SK-N-SH (cell line): ENCODE measurements around the gene FRMD5. TPM values are rescaled to one million over a fixed set of nuclear protein-coding genes. Genes with fewer than 3 reads are reported as not detected.

ENCODE experiments used
- CTCF ChIA-PET: fragments of 300-600, 350-600 bp; formaldehyde crosslinking; extraction: SDS; loops from one replicate; lab custom pipeline; 2021; lab: Yijun Ruan, JAX
- POLR2A ChIA-PET: fragments of 350-600 bp; sonication (Branson Sonifier 250); formaldehyde crosslinking; extraction: SDS; loops from one replicate; lab custom pipeline; 2020; ENCODE audit warnings: antibody characterized with exemption, inconsistent platforms; lab: Yijun Ruan, JAX
- DNase-seq: peaks from one replicate; pipeline ENCODE4 v3.0.0; 2012
- H2AFZ ChIP-seq: fragments of 200-600 bp; sonication (generic); 2 replicates; pipeline ENCODE4 v1.8.1; 2016; ENCODE audit warnings: antibody characterized with exemption, mild to moderate bottlenecking, low read depth
- H3F3A ChIP-seq: fragments of 200-600 bp; sonication (generic); replicated peaks from 2 replicates; pipeline ENCODE3; 2016; ENCODE audit warnings: antibody characterized with exemption, mild to moderate bottlenecking; ENCODE audit not compliant: insufficient read depth
- H3K27ac ChIP-seq, 2 experiments: fragments of 200-500 bp in 1 of 2; fragments of 200-600 bp in 1 of 2; sonication (Bioruptor generic) in 1 of 2; sonication (generic), shearing (Covaris generic) in 1 of 2; 2 replicates each; pipeline versions ENCODE4 v1.5.1 to v1.6.1; 2014 to 2016; ENCODE audit warnings: low read depth in 2 of 2, inconsistent platforms in 1 of 2, low read length in 1 of 2, mild to moderate bottlenecking in 1 of 2, mixed read lengths in 1 of 2
- H3K27me3 ChIP-seq: fragments of 200-600 bp; sonication (generic), shearing (Covaris generic); 2 replicates; pipeline ENCODE4 v1.6.1; 2016; ENCODE audit warnings: mixed run types; ENCODE audit not compliant: insufficient read depth
- H3K36me3 ChIP-seq, 2 experiments: fragments of 200-500 bp in 1 of 2; fragments of 200-600 bp in 1 of 2; sonication (Bioruptor generic) in 1 of 2; sonication (generic) in 1 of 2; replicated peaks in 1 of 2; 2 replicates each; pipeline versions ENCODE3 to v1.5.1; 2014 to 2016; ENCODE audit warnings: low read length in 1 of 2, mild to moderate bottlenecking in 1 of 2; ENCODE audit not compliant: insufficient read depth in 2 of 2, control insufficient read depth in 1 of 2
- H3K4me1 ChIP-seq, 2 experiments: fragments of 200-500 bp in 1 of 2; fragments of 200-600 bp in 1 of 2; sonication (Bioruptor generic) in 1 of 2; sonication (generic), shearing (Covaris generic) in 1 of 2; 2 replicates each; pipeline versions ENCODE4 v1.5.1 to v1.6.1; 2014 to 2016; ENCODE audit warnings: low read depth in 1 of 2, low read length in 1 of 2, mixed run types in 1 of 2; ENCODE audit not compliant: insufficient read depth in 2 of 2, control insufficient read depth in 1 of 2
- H3K4me2 ChIP-seq: fragments of 200-600 bp; sonication (generic), shearing (Covaris generic); 2 replicates; pipeline ENCODE4 v1.6.1; 2017; ENCODE audit warnings: mixed run types
- H3K4me3 ChIP-seq, 2 experiments: fragments of 200-500 bp in 1 of 2; fragments of 200-600 bp in 1 of 2; sonication (Bioruptor generic) in 1 of 2; sonication (generic), shearing (Covaris generic) in 1 of 2; 2 replicates each; pipeline versions ENCODE4 v1.5.1 to v1.8.1; 2014 to 2016; ENCODE audit warnings: low read depth in 2 of 2, inconsistent platforms in 1 of 2, low read length in 1 of 2, mild to moderate bottlenecking in 1 of 2, mixed read lengths in 1 of 2, moderate library complexity in 1 of 2
- H3K79me2 ChIP-seq: fragments of 200-600 bp; sonication (generic); 2 replicates; pipeline ENCODE4 v1.8.1; 2017; ENCODE audit warnings: mild to moderate bottlenecking; ENCODE audit not compliant: insufficient read depth
- H3K9ac ChIP-seq: fragments of 200-600 bp; sonication (generic); 2 replicates; pipeline ENCODE4 v1.6.1; 2017; ENCODE audit warnings: mixed run types
- H3K9me2 ChIP-seq: fragments of 200-600 bp; sonication (generic); 2 replicates; pipeline ENCODE4 v1.6.1; 2017; ENCODE audit warnings: mixed run types
- H3K9me3 ChIP-seq: fragments of 200-600 bp; sonication (generic); 2 replicates; pipeline ENCODE4 v1.6.1; 2017; ENCODE audit warnings: mixed run types, mild to moderate bottlenecking, moderate library complexity
- H4K20me1 ChIP-seq: fragments of 200-600 bp; sonication (generic); 2 replicates; pipeline ENCODE4 v1.6.1; 2017; ENCODE audit warnings: mild to moderate bottlenecking, mixed run types; ENCODE audit not compliant: insufficient read depth
- FOXJ3 ChIP-seq: sonication (generic); formaldehyde crosslinking; IDR thresholded peaks from 2 replicates; pipeline ENCODE4 v1.5.1; 2020; ENCODE audit warnings: mild to moderate bottlenecking, missing genetic modification reagents
- GATA2 ChIP-seq: sonication (generic); formaldehyde crosslinking; IDR thresholded peaks from 2 replicates; pipeline ENCODE4 v1.5.0; 2020; ENCODE audit warnings: mild to moderate bottlenecking, missing genetic modification reagents
- IRF3 ChIP-seq: fragments of 150-350 bp; IDR thresholded peaks from 2 replicates; pipeline ENCODE4 v1.6.1; 2016; ENCODE audit warnings: mild to moderate bottlenecking, low read depth, low read length
- JUND ChIP-seq: IDR thresholded peaks from 2 replicates; pipeline ENCODE4 v1.4.0; 2012
- MEF2A ChIP-seq: IDR thresholded peaks from 2 replicates; pipeline ENCODE4 v1.4.0; 2012; ENCODE audit warnings: low read depth, borderline replicate concordance
- NFIC ChIP-seq: IDR thresholded peaks from 2 replicates; pipeline ENCODE4 v1.4.0; 2012; ENCODE audit warnings: borderline replicate concordance
- RCOR1 ChIP-seq: fragments of 150-350 bp; IDR thresholded peaks from 2 replicates; pipeline ENCODE4 v1.6.1; 2017; ENCODE audit warnings: antibody characterized with exemption, low read length
- REST ChIP-seq: IDR thresholded peaks from 2 replicates; pipeline ENCODE4 v1.6.1; 2012; ENCODE audit warnings: mild to moderate bottlenecking, low read depth, low read length, moderate library complexity
- TCF12 ChIP-seq: IDR thresholded peaks from 2 replicates; pipeline ENCODE4 v1.4.0; 2012
- YY1 ChIP-seq: IDR thresholded peaks from 2 replicates; pipeline ENCODE4 v1.4.0; 2012; ENCODE audit warnings: low read depth, mild to moderate bottlenecking
- ZBTB33 ChIP-seq: IDR thresholded peaks from 2 replicates; pipeline ENCODE4 v1.4.0; 2012; ENCODE audit warnings: low read depth, borderline replicate concordance
- WGBS: methylation state at CpG from one replicate; pipeline ENCODE4 v1.1.6; 2017; ENCODE audit warnings: low lambda C conversion rate; 5-methylcytosine and 5-hydroxymethylcytosine counted together
- polyA plus RNA-seq, 3 experiments: library from polyadenylated mRNA; depleted of rRNA; stranded (reverse); fragments of >200 nt; gene quantifications; 2 replicates each; pipeline ENCODE4 v1.2.3, GENCODE V29; 2012
- TF ChIP-seq, protein P1 (sequence below): IDR thresholded peaks from 2 replicates; pipeline ENCODE4; 2012
- TF ChIP-seq, protein P2 (sequence below): fragments of 200-600 bp; sonication (generic); IDR thresholded peaks from 2 replicates; pipeline ENCODE4 v1.6.1; 2017; ENCODE audit warnings: antibody characterized with exemption, mild to moderate bottlenecking, moderate library complexity

Gene FRMD5
- polyA plus RNA-seq, 1 of the 3 experiments (the other 2 are of a cell fraction) = 24.8 TPM

DNA sequence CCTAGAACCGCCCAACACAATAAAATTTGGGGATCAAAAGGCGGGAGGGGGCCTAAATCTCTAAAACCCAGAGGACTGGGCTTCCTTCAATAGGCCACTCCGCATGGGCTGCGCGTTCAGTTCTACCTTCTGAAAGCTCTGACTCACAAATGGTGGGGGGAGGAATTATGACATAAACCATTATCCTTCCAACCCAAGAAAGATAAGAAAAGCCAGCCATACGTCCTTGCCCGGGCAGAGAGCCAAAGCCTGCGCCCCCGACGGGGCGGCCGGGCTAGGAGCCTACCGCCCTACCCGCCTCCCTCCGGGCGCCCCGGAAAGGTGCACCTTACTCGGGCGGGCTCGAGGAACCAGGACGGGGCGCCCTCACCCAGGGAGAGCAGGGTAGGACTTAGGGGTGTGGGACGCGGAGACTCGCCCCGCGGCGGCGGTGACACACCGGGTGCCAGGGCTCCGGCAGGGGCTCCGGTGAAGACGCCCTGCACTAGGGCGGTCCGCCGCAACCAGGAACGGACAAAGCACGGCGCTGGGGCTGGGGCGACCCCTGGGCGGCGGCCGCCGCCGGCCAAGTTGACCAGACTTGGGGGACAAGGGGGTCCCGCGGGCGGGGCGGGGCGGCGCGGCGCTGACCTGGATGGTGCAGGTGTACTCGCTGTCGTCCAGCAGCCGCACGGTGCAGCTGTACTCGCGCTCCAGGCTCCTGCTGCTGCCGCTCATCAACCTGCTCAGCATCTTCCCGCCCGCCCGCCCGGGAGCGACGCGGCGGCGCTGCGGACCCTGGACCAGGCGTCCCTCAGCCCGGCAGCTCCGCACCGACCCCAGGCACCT is 534 bp downstream of the FRMD5 start (continued):
- TF ChIP-seq GATA2 (CRISPR knock-in tag) = peak; percentile 48; the same call in 1 of the 2 replicates
- no peak for TF ChIP-seq ZBTB33
- TF ChIP-seq, protein P1, sequence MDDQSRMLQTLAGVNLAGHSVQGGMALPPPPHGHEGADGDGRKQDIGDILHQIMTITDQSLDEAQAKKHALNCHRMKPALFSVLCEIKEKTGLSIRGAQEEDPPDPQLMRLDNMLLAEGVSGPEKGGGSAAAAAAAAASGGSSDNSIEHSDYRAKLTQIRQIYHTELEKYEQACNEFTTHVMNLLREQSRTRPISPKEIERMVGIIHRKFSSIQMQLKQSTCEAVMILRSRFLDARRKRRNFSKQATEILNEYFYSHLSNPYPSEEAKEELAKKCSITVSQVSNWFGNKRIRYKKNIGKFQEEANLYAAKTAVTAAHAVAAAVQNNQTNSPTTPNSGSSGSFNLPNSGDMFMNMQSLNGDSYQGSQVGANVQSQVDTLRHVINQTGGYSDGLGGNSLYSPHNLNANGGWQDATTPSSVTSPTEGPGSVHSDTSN = peak; percentile 86
- TF ChIP-seq IRF3 = no peak
- TF ChIP-seq NFIC = peak; percentile 90
- TF ChIP-seq YY1 = 0 out of 2 replicates have a peak, but pooled peaks have one; percentile 18
- no peak for TF ChIP-seq MEF2A
- TF ChIP-seq RCOR1 = no peak
- TF ChIP-seq, all 33 proteins: peak for 17

DNA sequence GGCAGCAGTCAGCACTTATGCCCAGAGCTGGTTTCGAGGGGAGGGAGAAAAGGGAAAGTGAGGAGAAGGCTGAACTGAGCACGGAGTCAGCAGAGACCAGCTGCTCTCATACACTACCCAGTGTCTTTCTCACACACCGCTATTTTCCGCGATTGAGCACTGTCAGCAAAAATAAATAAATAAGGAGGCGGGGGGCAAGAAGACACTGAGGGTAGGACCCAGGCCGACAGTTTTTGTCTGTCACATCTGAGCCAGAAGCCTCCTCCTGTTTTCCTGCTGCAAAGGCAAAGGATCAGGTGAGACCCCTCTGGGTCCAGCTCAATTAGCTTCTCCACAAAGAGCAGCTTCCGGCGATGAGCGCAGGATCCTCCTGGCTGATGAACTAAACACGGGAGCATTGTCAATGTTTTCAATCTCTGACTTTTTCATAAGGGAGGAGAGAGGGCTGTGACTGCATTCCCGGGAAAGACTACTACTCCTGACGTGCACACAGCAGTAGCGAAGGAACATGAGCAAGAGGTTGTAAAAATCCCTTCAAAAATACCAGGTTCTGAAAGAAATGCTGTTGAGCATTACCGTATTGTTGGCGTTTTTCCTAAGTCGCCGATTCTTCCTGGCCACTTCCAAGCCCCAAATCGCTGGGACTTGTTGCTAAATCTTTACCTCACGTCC is 1.3 kb downstream of the FRMD5 start:
- Histone ChIP-seq H3K27ac (peak overlapping the region; percentile 88 to 91), H3K4me3 (peak overlapping the region; percentile 84 to 99), H4K20me1 (peaks cover 9% of the 10 kb centered on the region; the same call in 1 of the 2 replicates), H2AFZ (peak overlapping the region; percentile 95), H3K79me2 (peaks cover 60% of the 10 kb centered on the region), H3K4me1 (peaks cover 0 to 4% of the 10 kb centered on the region in 2 experiments; a peak in 2 of 4 replicates), H3K27me3 (no peaks in the 10 kb centered on the region), H3K9me2 (no peaks in the 10 kb centered on the region), H3K9me3 (no peaks in the 10 kb centered on the region), H3K4me2 (peak overlapping the region; percentile 97), H3K36me3 (no peaks in the 10 kb centered on the region), H3F3A (peaks cover 11% of the 10 kb centered on the region), H3K9ac (peak overlapping the region; percentile 79)
- ChIA-PET CTCF (interaction anchor here (1.0 to 3.5 kb wide), 4 partner anchors 19 to 308 kb away, joined by 3 to 23 read pairs (median 5); no protein-coding TSS in a partner anchor), POLR2A (interaction anchor here (1.4 kb wide), 1 partner anchor 233 kb away, joined by 5 read pairs; no protein-coding TSS in a partner anchor)
- peak; percentile 47 for DNase-seq
- 11% methylated on average over 16 of the region's 20 CpGs for WGBS
- TF ChIP-seq JUND (no peak), REST (no peak), FOXJ3 (CRISPR knock-in tag) (no peak), GATA2 (CRISPR knock-in tag) (no peak), IRF3 (no peak), ZBTB33 (no peak), YY1 (no peak), TCF12 (no peak)
- TF ChIP-seq, protein P2, sequence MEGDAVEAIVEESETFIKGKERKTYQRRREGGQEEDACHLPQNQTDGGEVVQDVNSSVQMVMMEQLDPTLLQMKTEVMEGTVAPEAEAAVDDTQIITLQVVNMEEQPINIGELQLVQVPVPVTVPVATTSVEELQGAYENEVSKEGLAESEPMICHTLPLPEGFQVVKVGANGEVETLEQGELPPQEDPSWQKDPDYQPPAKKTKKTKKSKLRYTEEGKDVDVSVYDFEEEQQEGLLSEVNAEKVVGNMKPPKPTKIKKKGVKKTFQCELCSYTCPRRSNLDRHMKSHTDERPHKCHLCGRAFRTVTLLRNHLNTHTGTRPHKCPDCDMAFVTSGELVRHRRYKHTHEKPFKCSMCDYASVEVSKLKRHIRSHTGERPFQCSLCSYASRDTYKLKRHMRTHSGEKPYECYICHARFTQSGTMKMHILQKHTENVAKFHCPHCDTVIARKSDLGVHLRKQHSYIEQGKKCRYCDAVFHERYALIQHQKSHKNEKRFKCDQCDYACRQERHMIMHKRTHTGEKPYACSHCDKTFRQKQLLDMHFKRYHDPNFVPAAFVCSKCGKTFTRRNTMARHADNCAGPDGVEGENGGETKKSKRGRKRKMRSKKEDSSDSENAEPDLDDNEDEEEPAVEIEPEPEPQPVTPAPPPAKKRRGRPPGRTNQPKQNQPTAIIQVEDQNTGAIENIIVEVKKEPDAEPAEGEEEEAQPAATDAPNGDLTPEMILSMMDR = no peak
